ENCODE measurements around the gene PURA. TPM values are rescaled to one million over a fixed set of nuclear protein-coding genes. Genes with fewer than 3 reads are reported as not detected.
"Not testable (repeated sequence)": the region's sequence is repeated elsewhere in the genome, so short reads cannot be mapped to it uniquely, and the experiment has no call there.

Gene PURA
- total RNA-seq, 1 donor from 2014 or later, result 24.6 TPM

DNA sequence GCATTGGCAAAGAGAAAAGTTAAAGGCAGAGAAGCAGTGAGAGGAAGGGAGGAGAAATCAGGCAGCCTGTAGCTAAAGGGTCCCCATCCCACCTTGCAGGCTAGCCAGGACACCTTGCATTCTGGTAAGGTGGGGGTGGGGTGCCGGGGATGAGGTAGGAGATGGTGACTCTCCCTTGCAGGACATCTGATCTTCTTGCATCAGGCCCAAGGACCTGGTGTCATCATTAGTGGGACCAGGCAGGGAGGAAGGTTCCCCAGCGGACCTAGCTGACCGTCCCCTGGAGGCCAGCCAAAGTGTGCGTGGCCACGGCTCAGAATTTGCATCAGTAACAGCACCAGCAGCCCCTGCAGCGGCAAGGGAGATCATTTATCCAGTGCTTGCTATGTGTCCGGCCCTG is 39.3 kb downstream of the PURA start:
- ATAC-seq (no peak), DNase-seq (peak; percentile 42)
- intact Hi-C loops (cut with micrococcal nuclease), result no loop called here

GRCh38 chr5:140153905-140154304 is 40.0 kb downstream of the PURA start:
- intact Hi-C loops (cut with micrococcal nuclease), result no loop called here
- DNase-seq, result no peak
- no peak for ATAC-seq

GRCh38 chr5:140154710-140155381 is 40.9 kb downstream of the PURA start:
- intact Hi-C loops (cut with micrococcal nuclease), result loop anchor here (5.0 kb wide), 2 partner anchors 83 to 368 kb away; no protein-coding TSS in a partner anchor
- ATAC-seq, DNase-seq: not testable (repeated sequence)

DNA sequence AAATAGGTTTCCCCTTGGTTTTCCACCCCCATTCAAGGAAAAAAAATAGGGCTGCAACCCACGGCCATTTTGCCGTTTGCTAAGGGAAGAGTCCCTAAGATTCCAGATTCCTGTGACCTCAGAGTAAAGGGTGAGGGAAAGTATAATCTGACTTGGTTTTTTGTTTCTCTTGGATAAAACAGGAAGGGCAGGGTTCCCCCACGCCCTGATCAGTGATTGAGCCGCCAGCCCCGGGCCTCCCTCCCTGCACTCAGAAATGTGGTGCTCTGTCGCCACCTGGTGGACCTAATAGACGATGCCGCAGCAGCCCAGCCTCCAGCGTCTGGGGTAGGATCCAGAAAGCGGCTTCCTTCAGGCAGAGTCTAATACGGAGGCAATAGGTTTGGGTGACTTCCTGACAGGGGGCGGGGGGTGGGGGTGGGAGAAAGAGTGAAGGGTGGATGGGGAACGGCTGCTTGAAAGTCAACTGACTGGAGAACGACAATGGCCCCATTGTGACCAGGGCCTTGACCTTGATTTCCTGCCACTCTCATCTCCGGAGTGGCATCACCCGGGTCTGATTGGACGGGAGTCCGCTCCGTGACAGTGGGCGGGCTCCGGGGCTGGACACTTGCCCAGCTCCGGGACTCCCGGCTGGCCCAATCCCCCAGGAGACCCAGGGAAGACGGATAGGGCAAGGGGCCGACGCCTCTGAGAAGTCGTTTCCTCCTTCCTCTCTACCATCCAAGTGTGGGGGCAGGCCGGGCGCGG is 43.3 kb downstream of the PURA start:
- intact Hi-C loops (cut with micrococcal nuclease), result loop anchor here (5.0 kb wide), 2 partner anchors 85 to 370 kb away; no protein-coding TSS in a partner anchor
- DNase-seq (peak; percentile 93), ATAC-seq (peak; percentile 96)

- ATAC-seq, result no peak
- intact Hi-C loops (cut with micrococcal nuclease), result loop anchor here (5.0 kb wide), 2 partner anchors 87 to 372 kb away; no protein-coding TSS in a partner anchor
- no peak for DNase-seq
Measured at GRCh38 chr5:140159014-140159927, 45.4 kb downstream of the PURA start.

DNA sequence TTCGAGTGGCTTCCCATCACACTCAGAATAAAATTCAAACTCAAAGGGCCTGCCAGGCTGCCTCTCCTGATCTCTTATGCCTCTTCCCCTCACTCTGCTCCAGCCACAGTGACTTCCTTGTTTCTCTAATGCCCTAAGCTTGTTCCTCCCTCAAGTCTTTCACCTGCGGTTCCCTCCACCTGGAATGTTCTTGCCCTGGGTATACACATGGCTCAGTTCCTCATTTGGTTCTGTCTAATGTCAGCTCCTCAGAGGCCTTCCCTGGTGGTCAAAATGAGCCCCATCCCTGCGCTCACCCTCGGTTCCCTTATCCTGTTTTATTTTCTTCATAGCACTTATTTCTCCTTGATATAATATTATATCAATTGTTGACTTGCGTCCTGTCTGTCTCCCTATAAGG is 48.4 kb downstream of the PURA start:
- DNase-seq, result no peak
- no peak for ATAC-seq
- intact Hi-C loops (cut with micrococcal nuclease), result no loop called here

DNA sequence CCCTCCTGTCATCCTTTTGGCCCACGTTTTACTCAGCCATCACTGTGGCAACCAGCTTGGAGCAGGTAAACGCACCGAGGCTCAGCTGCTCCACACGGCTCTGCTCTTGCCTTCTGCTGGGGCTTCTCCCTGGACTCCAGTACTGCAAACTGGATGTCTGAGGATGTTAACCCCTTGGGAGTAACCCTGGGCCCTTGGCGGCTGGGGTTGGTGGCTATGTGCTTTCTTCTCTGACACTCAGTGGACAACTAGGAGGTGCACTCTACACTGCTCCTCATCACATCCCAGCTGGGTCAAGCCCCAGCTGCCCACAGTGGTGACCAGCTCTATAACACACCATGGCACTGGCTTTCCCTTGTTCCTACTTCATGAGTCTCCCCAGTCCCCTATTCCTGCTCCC is 48.9 kb downstream of the PURA start:
- DNase-seq (no peak), ATAC-seq (no peak)
- intact Hi-C loops (cut with micrococcal nuclease), result no loop called here

GRCh38 chr5:140165101-140165922 is 51.4 kb downstream of the PURA start:
- intact Hi-C loops (cut with micrococcal nuclease), result no loop called here
- peak; percentile 53 for ATAC-seq
- no peak for DNase-seq

DNA sequence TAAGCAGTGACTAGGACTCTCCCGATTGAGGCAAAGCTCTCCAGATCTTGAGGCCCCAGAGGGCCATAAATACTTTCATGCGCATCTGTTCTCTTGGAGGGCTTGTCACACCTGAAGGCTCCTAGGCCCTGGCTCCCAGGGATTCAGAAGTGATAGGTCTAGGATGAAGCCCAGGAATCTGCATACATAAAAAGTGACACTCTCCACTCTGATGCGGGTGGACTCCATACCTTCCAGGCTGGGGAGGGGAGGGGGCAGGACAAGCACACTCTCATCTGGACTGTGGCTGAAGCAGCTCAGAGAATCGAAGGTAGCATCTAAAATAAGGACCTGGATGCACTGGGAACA is 52.0 kb downstream of the PURA start:
- ATAC-seq (no peak), DNase-seq (no peak)
- intact Hi-C loops (cut with micrococcal nuclease), result no loop called here

DNA sequence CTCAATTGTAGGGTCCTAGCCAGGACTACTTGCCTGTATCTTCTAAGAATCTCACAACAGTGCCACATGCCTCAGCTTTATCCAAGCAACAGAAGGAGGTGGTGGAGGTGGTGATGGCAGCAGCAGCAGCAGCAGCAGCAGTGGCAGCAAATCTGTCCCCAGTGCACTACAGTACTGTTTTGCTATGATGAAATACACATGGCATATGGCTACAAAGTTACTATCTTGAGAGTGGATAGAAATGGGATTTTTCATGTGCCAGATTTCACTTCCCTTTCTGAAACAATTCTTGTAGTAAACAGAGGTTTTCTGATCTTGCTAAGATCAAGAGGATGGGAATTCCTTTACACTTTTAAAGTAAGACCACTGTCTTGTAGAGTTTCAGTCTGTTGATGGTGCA is 53.0 kb downstream of the PURA start:
- intact Hi-C loops (cut with micrococcal nuclease), result no loop called here
- DNase-seq, result no peak
- ATAC-seq, result no peak

DNA sequence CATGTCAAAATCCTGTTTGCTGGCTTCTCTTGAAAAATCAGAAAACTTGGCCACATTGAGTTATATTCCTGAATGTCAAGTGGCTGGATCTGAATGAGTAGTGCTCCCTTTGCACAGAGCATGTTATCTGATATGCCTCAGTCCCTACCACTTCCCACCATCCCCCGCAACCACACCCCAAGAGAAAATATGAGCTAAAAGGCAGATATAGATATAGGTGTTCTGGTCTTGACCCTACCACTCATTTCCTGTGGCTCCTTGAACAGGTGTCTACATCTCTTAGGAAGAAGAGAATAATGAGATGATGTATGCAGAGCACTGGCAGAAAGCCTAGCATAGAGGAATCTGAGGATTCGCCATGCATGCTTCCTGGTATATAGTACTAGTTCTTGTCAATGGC is 54.5 kb downstream of the PURA start:
- intact Hi-C loops (cut with micrococcal nuclease), result no loop called here
- ATAC-seq (no peak), DNase-seq (no peak)

GRCh38 chr5:140169410-140169809 is 55.5 kb downstream of the PURA start:
- intact Hi-C loops (cut with micrococcal nuclease), result no loop called here
- ATAC-seq (peak; percentile 19), DNase-seq (no peak)

DNA sequence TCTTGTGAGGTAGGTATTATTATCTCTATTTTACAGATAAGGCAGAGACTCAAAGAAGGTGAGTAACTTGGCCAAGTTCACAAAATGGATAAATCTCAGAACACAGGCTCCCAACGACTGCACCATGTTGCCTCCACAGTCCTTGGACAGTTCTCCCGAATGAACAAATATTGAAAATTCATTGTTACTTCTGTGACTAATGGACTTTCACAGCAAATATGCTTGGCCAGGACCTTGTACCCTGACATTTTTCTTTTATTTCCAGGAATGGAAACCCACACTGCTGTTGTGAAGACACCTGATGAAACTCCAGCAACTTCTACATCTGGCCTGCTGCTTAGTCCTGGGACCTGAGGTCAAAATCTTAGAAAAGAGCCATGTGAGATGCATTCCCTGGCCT is 58.6 kb downstream of the PURA start:
- intact Hi-C loops (cut with micrococcal nuclease), result loop anchor here (10.0 kb wide), 1 partner anchor 182 kb away; no protein-coding TSS in a partner anchor
- no peak for ATAC-seq
- DNase-seq, result no peak

GRCh38 chr5:140174014-140174413 is 60.1 kb downstream of the PURA start:
- ATAC-seq (no peak), DNase-seq (no peak)
- intact Hi-C loops (cut with micrococcal nuclease), result loop anchor here (10.0 kb wide), 1 partner anchor 181 kb away; no protein-coding TSS in a partner anchor

- peak; percentile 99 for DNase-seq
- peak; percentile 94 for ATAC-seq
- intact Hi-C loops (cut with micrococcal nuclease), result loop anchor here (10.0 kb wide), 1 partner anchor 180 kb away; no protein-coding TSS in a partner anchor
Measured at GRCh38 chr5:140174465-140175366, 60.8 kb downstream of the PURA start, which contains the start of gene CYSTM1. Gene CYSTM1 (plus strand): TSS chr5:140175188. CDS start chr5:140194466, 19,278 bp downstream.

All from left ventricle myocardium superior (tissue), 1 donor.